Heart right ventricle (tissue), 16 donors: Measurements from ENCODE around the gene HFE. TPM values are rescaled to one million over a fixed set of nuclear protein-coding genes. Genes with fewer than 3 reads are reported as not detected.
"Not testable (repeated sequence)": the region's sequence is repeated elsewhere in the genome, so short reads cannot be mapped to it uniquely, and the experiment has no call there.

Experiments used
- ATAC-seq, 8 donors: fragments of 200-7000 bp; cut with Tn5 transposase; one replicate each; pipeline ENCODE4 v1.9.1; 2020; ENCODE audit warnings: mild to moderate bottlenecking in 8 of 8, moderate library complexity in 8 of 8, moderate number of reproducible peaks in 1 of 8
- DNase-seq, 2 donors: peaks; one replicate each; pipeline ENCODE4 v3.0.0-alpha.2; 2020
- H3K27ac ChIP-seq, 10 donors: fragments of 200-600 bp; sonication (generic) in 2 of 10; one replicate each; pipeline versions ENCODE4 v1.5.0 to v1.8.0; 2020 to 2022; ENCODE audit warnings: mild to moderate bottlenecking in 3 of 10
- H3K27me3 ChIP-seq, 7 donors: fragments of 200-600 bp; one replicate each; pipeline ENCODE4 v1.8.0; 2021 to 2022; ENCODE audit warnings: mild to moderate bottlenecking in 2 of 7
- H3K36me3 ChIP-seq, 9 donors: fragments of 200-600 bp; sonication (generic) in 1 of 9; one replicate each; pipeline versions ENCODE4 v1.5.0 to v1.8.0; 2020 to 2022; ENCODE audit warnings: mild to moderate bottlenecking in 2 of 9
- H3K4me1 ChIP-seq, 9 donors: fragments of 200-600 bp; sonication (generic) in 1 of 9; one replicate each; pipeline versions ENCODE4 v1.5.0 to v1.8.0; 2020 to 2022; ENCODE audit warnings: mild to moderate bottlenecking in 4 of 9
- H3K4me3 ChIP-seq, 10 donors: fragments of 200-600 bp; sonication (generic) in 2 of 10; one replicate each; pipeline versions ENCODE4 v1.5.0 to v1.8.0; 2020 to 2022; ENCODE audit warnings: mild to moderate bottlenecking in 7 of 10, moderate library complexity in 2 of 10
- H3K9me3 ChIP-seq, 11 donors: fragments of 200-600 bp in 10 of 11; sonication (generic) in 2 of 11; one replicate each; pipeline versions ENCODE4 v1.5.0 to v1.8.0; 2013 to 2022; ENCODE audit warnings: mild to moderate bottlenecking in 2 of 11, control low read depth in 1 of 11, moderate library complexity in 1 of 11
- CTCF ChIP-seq, 9 donors: fragments of 200-600 bp; sonication (generic) in 2 of 9; IDR thresholded peaks; one replicate each; pipeline versions ENCODE4 v1.5.0 to v1.8.0; 2021 to 2022; ENCODE audit warnings: antibody characterized with exemption in 9 of 9, mild to moderate bottlenecking in 5 of 9, moderate library complexity in 1 of 9
- WGBS, 2 donors: extraction: QIAGEN DNeasy Blood & Tissue Kit; methylation state at CpG; one replicate each; pipeline ENCODE4 v1.1.7; 2013; ENCODE audit warnings: inconsistent platforms in 1 of 2; 5-methylcytosine and 5-hydroxymethylcytosine counted together
- intact Hi-C, 10 donors: fragments of 100-400 bp; cut with DNase I; formaldehyde crosslinking; loops; one replicate each; pipeline versions ENCODE4 v1.11.1 to v1.14.2; 2022
- polyA plus RNA-seq, 2 donors: library from polyadenylated mRNA; stranded (reverse); fragments of 200-250 nt; gene quantifications; one replicate each; pipeline ENCODE4 v1.2.3, GENCODE V29; 2013
- total RNA-seq, 10 donors: library from RNA; stranded (reverse); fragmentation: NEBNext Ultra II Directional in 3 of 10; extraction: Animal tissue kit (Norgen Biotek cat#: 25700) in 3 of 10; gene quantifications; one replicate each; pipeline versions ENCODE4 v1.2.1 to v1.2.4, GENCODE V29; 2021 to 2023
- donor health status: Arrhythmogenic right ventricular cardiomyopathy.
- donor health status: ischemic (EF 13 %, LVEDD 7.1; RV severe dilation, severe dysfunction).
- donor health status: healthy with polysubstance abuse.
- donor health status: DM: no; HTN: yes; CAD: no.
- donor health status: DM: no; HTN: no; CAD: no.
- donor health status: ischemic (EF 25% LVEDD 6.9; RV normal size, moderate dysfunction).
- donor health status: ischemic (EF 25% LVEDD 5.7; RV mildly dilated, moderate dysfunction).
- donor health status: healthy.
- donor health status: DM: yes; HTN: yes; CAD: no.
- donor health status: Ischemic cardiomyopathy.
- donor health status: ischemic (EF 35%, LVEDD 5.7; RV mildly dilated, moderate dysfunction).
- donor health status: nonischemic (EF 11% LVEDD 7.7; RV severe dilation, severe dysfunction).
- donor health status: DM: yes; HTN: yes; CAD: no.
- donor health status: PGD.
- donor health status: ischemic (EF 29% LVEDD 5.4; RV normal size, mild dysfunction).
- donor health status: nonischemic (EF 23%, LVEDD 6.1; RV moderate dilation, normal function).

Gene HFE
- total and polyA plus RNA-seq, 12 donors = 1.4 to 7.7 (median 3.9) TPM

GRCh38 chr6:26044140-26045064 is 42.8 kb upstream of the HFE start:
- DNase-seq (peak in 1 of 2 donors; percentile 44), ATAC-seq (peak; percentile 17 to 67 (median 36))
- Histone ChIP-seq H3K27ac (peak overlapping the region; percentile 84 to 95 (median 90)), H3K9me3 (no peaks in the 10 kb centered on the region), H3K27me3 (no peaks in the 10 kb centered on the region), H3K4me1 (peaks cover 4 to 27% (median 14%) of the 10 kb centered on the region in 9 donors), H3K4me3 (peak overlapping the region; percentile 7 to 67 (median 60)), H3K36me3 (no peaks in the 10 kb centered on the region)
- intact Hi-C loops = loop anchor here in 1 of 10 donors (2.0 kb wide), 1 partner anchor 18 kb away; a partner anchor contains a TSS
- TF ChIP-seq CTCF (IDR thresholded peaks at IDR 0.05) = peak in 1 of 9 donors; percentile 11
- 1% methylated on average over 40 of the region's 40 CpGs for WGBS, 2 donors

- Histone ChIP-seq H3K27ac (peak overlapping the region; percentile 84 to 95 (median 90)), H3K4me3 (peak overlapping the region; percentile 7 to 67 (median 60)), H3K4me1 (peaks cover 4 to 27% (median 14%) of the 10 kb centered on the region in 9 donors), H3K36me3 (no peaks in the 10 kb centered on the region), H3K27me3 (no peaks in the 10 kb centered on the region), H3K9me3 (no peaks in the 10 kb centered on the region)
- ATAC-seq = peak; percentile 66 to 89 (median 81)
- peak; percentile 31 to 94 for DNase-seq
- WGBS, 2 donors = 1 to 2% methylated on average over 47 of the region's 47 CpGs
- intact Hi-C loops = loop anchor here in 1 of 10 donors (2.0 kb wide), 1 partner anchor 18 kb away; a partner anchor contains a TSS
- peak in 1 of 9 donors; percentile 8 for TF ChIP-seq CTCF (IDR thresholded peaks at IDR 0.05)
Observed at GRCh38 chr6:26045065-26045927, 41.9 kb upstream of the HFE start.

GRCh38 chr6:26045928-26046368 is 41.3 kb upstream of the HFE start:
- ATAC-seq (no peak), DNase-seq (no peak)
- WGBS, 2 donors = 34 to 35% methylated on average over 5 of the region's 5 CpGs
- peaks cover 4 to 27% (median 14%) of the 10 kb centered on the region in 9 donors for H3K4me1 ChIP-seq
- H3K4me3 ChIP-seq = peak overlapping the region in 4 of 10 donors; percentile 60 to 63 (median 61)
- H3K27ac ChIP-seq = peak overlapping the region in 1 of 10 donors; percentile 88
- H3K27me3 ChIP-seq = no peaks in the 10 kb centered on the region
- no peaks in the 10 kb centered on the region for H3K9me3 ChIP-seq
- H3K36me3 ChIP-seq = no peaks in the 10 kb centered on the region
- no peak for TF ChIP-seq CTCF (IDR thresholded peaks at IDR 0.05)
- intact Hi-C loops = loop anchor here in 1 of 10 donors (2.0 kb wide), 1 partner anchor 19 kb away; a partner anchor contains a TSS

GRCh38 chr6:26047329-26047728 is 39.9 kb upstream of the HFE start:
- DNase-seq, H3K36me3 ChIP-seq, H3K27ac ChIP-seq, ATAC-seq, intact Hi-C loops, H3K9me3 ChIP-seq, H3K27me3 ChIP-seq, H3K4me3 ChIP-seq: not testable (repeated sequence)
- H3K4me1 ChIP-seq = peaks cover 4 to 27% (median 14%) of the 10 kb centered on the region in 9 donors
- 93 to 95% methylated on average over 12 of the region's 18 CpGs for WGBS, 2 donors
